Measurements from ENCODE around the gene THRAP3.

DNA sequence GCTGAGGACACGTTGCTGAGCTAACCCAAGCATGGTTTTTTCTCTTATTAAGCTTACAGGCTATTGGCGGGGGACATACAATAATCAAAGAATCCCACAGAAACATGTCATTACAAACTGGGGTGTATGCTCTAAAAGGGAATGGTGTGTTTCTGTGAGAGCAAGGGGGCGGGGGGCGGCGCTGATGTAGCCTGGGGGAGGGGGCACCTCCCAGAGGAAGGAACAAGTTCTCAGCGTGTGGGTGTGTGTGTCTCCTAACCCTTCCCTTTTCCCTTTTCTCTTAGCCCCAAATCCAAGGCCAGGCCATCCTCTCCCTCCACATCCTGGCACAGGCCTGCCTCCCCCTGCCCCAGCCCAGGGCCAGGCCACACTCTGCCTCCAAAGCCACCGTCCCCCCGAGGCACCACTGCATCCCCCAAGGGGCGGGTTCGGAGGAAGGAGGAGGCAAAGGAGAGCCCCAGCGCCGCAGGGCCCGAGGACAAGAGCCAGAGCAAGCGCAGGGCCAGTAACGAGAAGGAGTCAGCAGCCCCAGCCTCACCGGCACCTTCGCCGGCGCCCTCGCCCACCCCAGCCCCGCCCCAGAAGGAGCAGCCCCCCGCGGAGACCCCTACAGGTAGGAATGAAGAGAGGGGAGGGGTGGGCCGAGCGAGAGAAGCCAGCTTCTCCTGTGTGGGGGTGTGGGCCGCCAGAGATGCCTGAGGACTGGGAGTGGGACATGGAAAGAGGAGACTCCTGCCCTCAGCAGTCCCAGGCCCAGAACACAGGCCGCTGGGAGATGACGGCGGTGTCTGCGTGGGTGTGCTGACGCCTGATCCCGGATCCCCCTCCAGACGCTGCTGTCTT lies 46.4 kb upstream of the THRAP3 start:
- TF ChIP-seq, protein P1, sequence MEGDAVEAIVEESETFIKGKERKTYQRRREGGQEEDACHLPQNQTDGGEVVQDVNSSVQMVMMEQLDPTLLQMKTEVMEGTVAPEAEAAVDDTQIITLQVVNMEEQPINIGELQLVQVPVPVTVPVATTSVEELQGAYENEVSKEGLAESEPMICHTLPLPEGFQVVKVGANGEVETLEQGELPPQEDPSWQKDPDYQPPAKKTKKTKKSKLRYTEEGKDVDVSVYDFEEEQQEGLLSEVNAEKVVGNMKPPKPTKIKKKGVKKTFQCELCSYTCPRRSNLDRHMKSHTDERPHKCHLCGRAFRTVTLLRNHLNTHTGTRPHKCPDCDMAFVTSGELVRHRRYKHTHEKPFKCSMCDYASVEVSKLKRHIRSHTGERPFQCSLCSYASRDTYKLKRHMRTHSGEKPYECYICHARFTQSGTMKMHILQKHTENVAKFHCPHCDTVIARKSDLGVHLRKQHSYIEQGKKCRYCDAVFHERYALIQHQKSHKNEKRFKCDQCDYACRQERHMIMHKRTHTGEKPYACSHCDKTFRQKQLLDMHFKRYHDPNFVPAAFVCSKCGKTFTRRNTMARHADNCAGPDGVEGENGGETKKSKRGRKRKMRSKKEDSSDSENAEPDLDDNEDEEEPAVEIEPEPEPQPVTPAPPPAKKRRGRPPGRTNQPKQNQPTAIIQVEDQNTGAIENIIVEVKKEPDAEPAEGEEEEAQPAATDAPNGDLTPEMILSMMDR (conservative IDR thresholded peaks at IDR 0.05; ENCODE audit: low read depth, low read length): no peak
- no peak for TF ChIP-seq EZH2 (IDR thresholded peaks at IDR 0.05; ENCODE audit: low read length, unreplicated experiment)

Data from PC-3 (cell line).